Endodermal cell (in vitro differentiated cells): ENCODE measurements around the gene DAPK1. TPM values are rescaled to one million over a fixed set of nuclear protein-coding genes. Genes with fewer than 3 reads are reported as not detected.

Experiments
- DNase-seq: peaks from one replicate; pipeline ENCODE4 v3.0.0-alpha.2; 2017
- H3K27ac ChIP-seq: 2 replicates; pipeline ENCODE4 v1.5.1; 2013; ENCODE audit warnings: mild to moderate bottlenecking, low read depth, low read length, moderate library complexity
- H3K27me3 ChIP-seq: 2 replicates; pipeline ENCODE4 v1.6.1; 2013; ENCODE audit warnings: mild to moderate bottlenecking, low read length, moderate library complexity; ENCODE audit not compliant: insufficient read depth, control insufficient read depth, poor library complexity, severe bottlenecking
- H3K36me3 ChIP-seq: 2 replicates; pipeline ENCODE4 v1.7.0; 2013; ENCODE audit warnings: mild to moderate bottlenecking, low read length, moderate library complexity; ENCODE audit not compliant: control insufficient read depth, insufficient read depth
- H3K4me1 ChIP-seq: one replicate; pipeline ENCODE4 v1.7.0; 2013; ENCODE audit warnings: low read length; ENCODE audit not compliant: control insufficient read depth, insufficient read depth
- H3K4me3 ChIP-seq: 2 replicates; pipeline ENCODE4 v1.5.1; 2013; ENCODE audit warnings: mild to moderate bottlenecking, low read length, moderate library complexity
- H3K9ac ChIP-seq: 2 replicates; pipeline ENCODE4 v1.6.1; 2013; ENCODE audit warnings: mild to moderate bottlenecking, low read length, moderate library complexity; ENCODE audit not compliant: poor library complexity, severe bottlenecking; ENCODE audit errors: extremely low read depth
- H3K9me3 ChIP-seq: 2 replicates; pipeline ENCODE4 v1.6.1; 2013; ENCODE audit warnings: mild to moderate bottlenecking, low read length, moderate library complexity; ENCODE audit not compliant: control insufficient read depth
- H3K27ac Mint-ChIP-seq: 2 replicates; pipeline ENCODE4 v1.8.0; 2020; ENCODE audit warnings: mixed read lengths
- H3K27me3 Mint-ChIP-seq: 2 replicates; pipeline ENCODE4 v1.8.0; 2021; ENCODE audit warnings: mild to moderate bottlenecking, mixed read lengths; ENCODE audit not compliant: insufficient read depth
- H3K36me3 Mint-ChIP-seq: 2 replicates; pipeline ENCODE4 v1.8.0; 2020; ENCODE audit warnings: low read depth, mixed read lengths
- H3K4me1 Mint-ChIP-seq: 2 replicates; pipeline ENCODE4 v1.8.0; 2020; ENCODE audit warnings: mixed read lengths
- H3K4me3 Mint-ChIP-seq: 2 replicates; pipeline ENCODE4 v1.8.0; 2020; ENCODE audit warnings: mild to moderate bottlenecking, moderate library complexity, mixed read lengths
- H3K9me3 Mint-ChIP-seq: 2 replicates; pipeline ENCODE4 v1.8.0; 2020; ENCODE audit warnings: mild to moderate bottlenecking, mixed read lengths
- CTCF ChIP-seq: fragments of 200-600 bp; sonication (generic); conservative IDR thresholded peaks from 2 replicates; pipeline ENCODE4 v1.5.0; 2021; ENCODE audit warnings: antibody characterized with exemption, mild to moderate bottlenecking
- WGBS, 2 experiments: methylation state at CpG; one replicate each; pipeline versions ENCODE4 v1.1.5 to v1.1.7; 2013; ENCODE audit warnings: missing lambda C conversion rate in 2 of 2, mixed read lengths in 1 of 2; ENCODE audit not compliant: insufficient coverage in 1 of 2, insufficient read length in 1 of 2; 5-methylcytosine and 5-hydroxymethylcytosine counted together
- total RNA-seq, 2 donors: library from RNA; stranded (reverse); fragmentation: NEBNext Ultra II Directional in 1 of 2; extraction: Animal tissue kit (Norgen Biotek cat#: 25700) in 1 of 2; gene quantifications; 2 replicates in 1 of 2; 3 replicates in 1 of 2; pipeline ENCODE4 v1.2.1, GENCODE V29; 2021

Gene DAPK1
- total RNA-seq, 2 donors from 2014 or later = 117 to 139 TPM

GRCh38 chr9:87661241-87661640 is 163.6 kb downstream of the DAPK1 start:
- no peaks in the 10 kb centered on the region for H3K27me3 Mint-ChIP-seq
- no peak for DNase-seq
- H3K4me3 ChIP-seq = no peak overlapping the region
- no peak for TF ChIP-seq CTCF
- no peaks in the 10 kb centered on the region for H3K4me1 ChIP-seq
- peaks cover 9% of the 10 kb centered on the region for H3K4me1 Mint-ChIP-seq
- no peak overlapping the region for H3K4me3 Mint-ChIP-seq
- WGBS, 2 experiments = 86% methylated on average over 1 of the region's 1 CpG; no CpG with 5 or more reads in 1 of the 2 experiments
- H3K27ac ChIP-seq = no peak overlapping the region
- H3K36me3 ChIP-seq = peaks cover 66% of the 10 kb centered on the region
- H3K9ac ChIP-seq = no peak overlapping the region
- H3K9me3 ChIP-seq = peaks cover 23% of the 10 kb centered on the region
- H3K36me3 Mint-ChIP-seq = peaks cover 84% of the 10 kb centered on the region
- no peaks in the 10 kb centered on the region for H3K27me3 ChIP-seq
- H3K9me3 Mint-ChIP-seq = peaks cover 20% of the 10 kb centered on the region
- no peak overlapping the region for H3K27ac Mint-ChIP-seq

GRCh38 chr9:87662808-87663528 is 165.3 kb downstream of the DAPK1 start:
- Histone ChIP-seq H3K4me3 (no peak overlapping the region), H3K9ac (no peak overlapping the region), H3K4me1 (no peaks in the 10 kb centered on the region), H3K9me3 (peaks cover 38% of the 10 kb centered on the region), H3K27ac (no peak overlapping the region), H3K36me3 (peaks cover 65% of the 10 kb centered on the region), H3K27me3 (no peaks in the 10 kb centered on the region)
- Mint-ChIP-seq H3K4me3 (no peak overlapping the region), H3K27me3 (no peaks in the 10 kb centered on the region), H3K4me1 (no peaks in the 10 kb centered on the region), H3K36me3 (peaks cover 83% of the 10 kb centered on the region), H3K9me3 (peaks cover 36% of the 10 kb centered on the region), H3K27ac (peak overlapping the region; percentile 70)
- peak; percentile 90 for TF ChIP-seq CTCF
- DNase-seq = peak; percentile 97
- 76 to 95% methylated on average over 4 to 11 of the region's 11 CpGs for WGBS, 2 experiments

GRCh38 chr9:87663556-87663955 is 165.9 kb downstream of the DAPK1 start:
- peaks cover 65% of the 10 kb centered on the region for H3K36me3 ChIP-seq
- H3K27ac ChIP-seq = no peak overlapping the region
- TF ChIP-seq CTCF = no peak
- no peak overlapping the region for H3K9ac ChIP-seq
- H3K4me3 ChIP-seq = no peak overlapping the region
- no peaks in the 10 kb centered on the region for H3K4me1 ChIP-seq
- no peak for DNase-seq
- H3K4me3 Mint-ChIP-seq = no peak overlapping the region
- H3K36me3 Mint-ChIP-seq = peaks cover 83% of the 10 kb centered on the region
- no peaks in the 10 kb centered on the region for H3K4me1 Mint-ChIP-seq
- no peaks in the 10 kb centered on the region for H3K27me3 ChIP-seq
- WGBS, 2 experiments = 96 to 100% methylated on average over 3 to 6 of the region's 6 CpGs
- H3K27ac Mint-ChIP-seq = no peak overlapping the region
- no peaks in the 10 kb centered on the region for H3K27me3 Mint-ChIP-seq
- peaks cover 44% of the 10 kb centered on the region for H3K9me3 ChIP-seq
- H3K9me3 Mint-ChIP-seq = peaks cover 36% of the 10 kb centered on the region
